K562 (cell line): Measurements from ENCODE around the gene CFL1. TPM values are rescaled to one million over a fixed set of nuclear protein-coding genes. Genes with fewer than 3 reads are reported as not detected.

Experiments used
- BCOR ChIP-seq: fragments of 450-650 bp; IDR thresholded peaks from 2 replicates; pipeline ENCODE4 v1.6.1; 2016
- EP300 ChIP-seq: IDR thresholded peaks from 2 replicates; pipeline ENCODE4 v1.6.1; 2012; ENCODE audit warnings: low read length, improper control_type of control experiment
- FOS ChIP-seq: IDR thresholded peaks from 3 replicates; pipeline ENCODE4 v1.6.1; 2011; ENCODE audit not compliant: insufficient read length; ENCODE audit errors: extremely low read depth
- HLTF ChIP-seq: fragments of 450-650 bp; IDR thresholded peaks from 2 replicates; pipeline ENCODE4 v1.6.1; 2016
- HMG20A ChIP-seq: fragments of 450-650 bp; formaldehyde crosslinking; conservative IDR thresholded peaks from 2 replicates; pipeline ENCODE4 v1.4.0; 2020; ENCODE audit warnings: mild to moderate bottlenecking, mixed read lengths
- MED1 ChIP-seq: sonication (generic); formaldehyde crosslinking; IDR thresholded peaks from 2 replicates; pipeline ENCODE4 v1.8.1; 2023; ENCODE audit warnings: missing genetic modification reagents, borderline replicate concordance
- NBN ChIP-seq: fragments of 450-650 bp; IDR thresholded peaks from 2 replicates; pipeline ENCODE4 v1.6.1; 2016; ENCODE audit warnings: low read depth, mild to moderate bottlenecking
- RAD51 ChIP-seq: fragments of 450-650 bp; IDR thresholded peaks from 2 replicates; pipeline ENCODE4 v1.7.1; 2016; ENCODE audit warnings: low read depth, mild to moderate bottlenecking, borderline replicate concordance
- SETDB1 ChIP-seq: IDR thresholded peaks from one replicate; pipeline ENCODE4 v1.6.1; 2012; ENCODE audit warnings: low read length, control low read depth, inconsistent platforms
- SLC30A9 ChIP-seq: fragments of 250-450 bp; sonication (Bioruptor Pico); IDR thresholded peaks from 2 replicates; pipeline ENCODE4 v1.8.0; 2022; ENCODE audit warnings: mild to moderate bottlenecking, moderate library complexity
- TAF7 ChIP-seq: fragments of 450-650 bp; IDR thresholded peaks from 2 replicates; pipeline ENCODE4 v1.6.1; 2016; ENCODE audit warnings: missing genetic modification characterization, missing compliant biosample characterization
- ZFP36 ChIP-seq: fragments of 150-350 bp; IDR thresholded peaks from 2 replicates; pipeline ENCODE4 v1.6.1; 2018; ENCODE audit warnings: low read length, low read depth; ENCODE audit not compliant: partially characterized antibody
- ZNF121 ChIP-seq: sonication (generic); formaldehyde crosslinking; conservative IDR thresholded peaks from 2 replicates; pipeline ENCODE4 v1.8.0; 2022; ENCODE audit warnings: missing genetic modification reagents
- ZNF589 ChIP-seq: fragments of 200-800 bp; sonication (Bioruptor generic); IDR thresholded peaks from 2 replicates; pipeline ENCODE4 v1.6.1; 2016; ENCODE audit warnings: low read depth, missing genetic modification characterization, missing compliant biosample characterization
- polyA plus RNA-seq, 8 experiments: library from polyadenylated mRNA; depleted of rRNA in 4 of 8; stranded (reverse) in 5 of 8; unstranded in 3 of 8; fragments of >200 nt; fragmentation: Nextera tagmentation in 2 of 8; fragmentation: Illumina TruSeq in 1 of 8; extraction: Ambion mirVana in 2 of 8; extraction: Trizol in 1 of 8; gene quantifications; 2 replicates each; pipeline versions ENCODE4 v1.2.1 to v1.2.3, GENCODE V29; 2011 to 2014; ENCODE audit warnings: inconsistent platforms in 1 of 8, missing spikeins in 1 of 8
- total RNA-seq, 7 experiments: library from RNA; depleted of rRNA in 6 of 7; stranded (reverse); fragments of >200 nt in 6 of 7; fragmentation: Illumina TruSeq in 2 of 7; extraction: Trizol in 2 of 7; gene quantifications; 2 replicates each; pipeline versions ENCODE4 v1.2.1 to v1.2.3, GENCODE V29; 2011 to 2021; ENCODE audit warnings: low replicate concordance in 1 of 7
- TF ChIP-seq, protein P1 (sequence below): fragments of 150-350 bp; IDR thresholded peaks from 2 replicates; pipeline ENCODE4 v1.6.1; 2014; ENCODE audit warnings: low read depth, mild to moderate bottlenecking, low read length, borderline replicate concordance
- TF ChIP-seq, protein P2 (sequence below): sonication (generic); IDR thresholded peaks from 2 replicates; pipeline ENCODE4 v1.6.1; 2016

The CFL1 gene
- total and polyA plus RNA-seq, 9 of the 15 experiments (the other 6 are each of a cell fraction or from before 2014, with no cell fraction given): 105 to 1,101 (median 859) TPM

DNA sequence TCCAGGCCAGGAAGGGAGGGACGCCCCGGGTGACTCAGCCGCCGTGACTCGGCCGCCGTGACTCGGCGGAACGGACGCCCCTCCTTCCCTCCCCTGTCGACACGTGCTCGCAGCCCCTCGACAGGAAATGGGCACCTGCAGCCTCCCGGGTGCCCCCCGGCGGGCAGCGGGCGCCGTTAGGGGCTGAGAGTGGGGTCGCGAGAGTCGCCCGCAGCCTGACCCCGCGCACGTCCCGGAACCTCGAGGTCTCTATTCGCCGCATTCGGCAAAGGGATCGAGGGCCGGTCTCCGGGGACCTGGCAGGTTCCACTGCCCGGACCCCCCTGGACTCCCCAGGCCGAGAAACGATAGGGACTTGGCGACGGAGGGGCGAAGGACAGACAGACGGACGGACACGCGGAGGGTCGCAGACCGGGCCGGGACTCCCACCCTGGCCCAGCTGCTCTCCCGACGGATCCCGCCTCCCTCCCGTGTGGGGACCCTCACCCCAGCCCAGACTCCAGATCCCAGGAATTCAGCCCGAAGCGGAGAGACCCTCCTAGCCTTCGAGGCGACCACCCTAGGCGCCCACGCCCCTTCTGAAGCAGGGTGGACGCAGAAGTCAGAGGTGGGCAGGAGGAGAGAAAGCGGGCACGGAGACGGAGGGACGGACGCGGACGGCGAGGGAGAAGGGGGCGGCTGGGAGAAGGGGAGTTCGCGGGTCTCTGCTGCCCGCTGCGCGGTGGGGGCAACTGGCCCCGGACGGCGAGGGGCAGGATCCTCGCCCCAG lies 41.6 kb upstream of the CFL1 start (continued):
- TF ChIP-seq HMG20A (CRISPR knock-in tag) (no peak), RAD51 (peak; percentile 42; the same call in 1 of the 2 replicates), FOS (peak; percentile 14), SLC30A9 (CRISPR knock-in tag) (no peak), SETDB1 (no peak), EP300 (no peak; the same call in 1 of the 2 replicates), ZNF121 (CRISPR knock-in tag) (no peak), ZFP36 (no peak), BCOR (peak; percentile 57; the same call in 1 of the 2 replicates), HLTF (no peak), MED1 (CRISPR knock-in tag) (no peak), TAF7 (tag) (no peak), ZNF589 (peak; percentile 70; the same call in 1 of the 2 replicates), NBN (0 out of 2 replicates have a peak, but pooled peaks have one; percentile 20)
- TF ChIP-seq, protein P1, sequence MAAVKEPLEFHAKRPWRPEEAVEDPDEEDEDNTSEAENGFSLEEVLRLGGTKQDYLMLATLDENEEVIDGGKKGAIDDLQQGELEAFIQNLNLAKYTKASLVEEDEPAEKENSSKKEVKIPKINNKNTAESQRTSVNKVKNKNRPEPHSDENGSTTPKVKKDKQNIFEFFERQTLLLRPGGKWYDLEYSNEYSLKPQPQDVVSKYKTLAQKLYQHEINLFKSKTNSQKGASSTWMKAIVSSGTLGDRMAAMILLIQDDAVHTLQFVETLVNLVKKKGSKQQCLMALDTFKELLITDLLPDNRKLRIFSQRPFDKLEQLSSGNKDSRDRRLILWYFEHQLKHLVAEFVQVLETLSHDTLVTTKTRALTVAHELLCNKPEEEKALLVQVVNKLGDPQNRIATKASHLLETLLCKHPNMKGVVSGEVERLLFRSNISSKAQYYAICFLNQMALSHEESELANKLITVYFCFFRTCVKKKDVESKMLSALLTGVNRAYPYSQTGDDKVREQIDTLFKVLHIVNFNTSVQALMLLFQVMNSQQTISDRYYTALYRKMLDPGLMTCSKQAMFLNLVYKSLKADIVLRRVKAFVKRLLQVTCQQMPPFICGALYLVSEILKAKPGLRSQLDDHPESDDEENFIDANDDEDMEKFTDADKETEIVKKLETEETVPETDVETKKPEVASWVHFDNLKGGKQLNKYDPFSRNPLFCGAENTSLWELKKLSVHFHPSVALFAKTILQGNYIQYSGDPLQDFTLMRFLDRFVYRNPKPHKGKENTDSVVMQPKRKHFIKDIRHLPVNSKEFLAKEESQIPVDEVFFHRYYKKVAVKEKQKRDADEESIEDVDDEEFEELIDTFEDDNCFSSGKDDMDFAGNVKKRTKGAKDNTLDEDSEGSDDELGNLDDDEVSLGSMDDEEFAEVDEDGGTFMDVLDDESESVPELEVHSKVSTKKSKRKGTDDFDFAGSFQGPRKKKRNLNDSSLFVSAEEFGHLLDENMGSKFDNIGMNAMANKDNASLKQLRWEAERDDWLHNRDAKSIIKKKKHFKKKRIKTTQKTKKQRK: no peak
- TF ChIP-seq, protein P2, sequence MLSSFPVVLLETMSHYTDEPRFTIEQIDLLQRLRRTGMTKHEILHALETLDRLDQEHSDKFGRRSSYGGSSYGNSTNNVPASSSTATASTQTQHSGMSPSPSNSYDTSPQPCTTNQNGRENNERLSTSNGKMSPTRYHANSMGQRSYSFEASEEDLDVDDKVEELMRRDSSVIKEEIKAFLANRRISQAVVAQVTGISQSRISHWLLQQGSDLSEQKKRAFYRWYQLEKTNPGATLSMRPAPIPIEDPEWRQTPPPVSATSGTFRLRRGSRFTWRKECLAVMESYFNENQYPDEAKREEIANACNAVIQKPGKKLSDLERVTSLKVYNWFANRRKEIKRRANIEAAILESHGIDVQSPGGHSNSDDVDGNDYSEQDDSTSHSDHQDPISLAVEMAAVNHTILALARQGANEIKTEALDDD: no peak
